HCT116 (cell line): ENCODE results near the gene PGM2L1. TPM values are rescaled to one million over a fixed set of nuclear protein-coding genes. Genes with fewer than 3 reads are reported as not detected.

ENCODE experiments used
- ATAC-seq: fragments of 200-7000 bp; cut with Tn5 transposase; 2 replicates; pipeline ENCODE4 v1.9.1; 2020; ENCODE audit warnings: mild to moderate bottlenecking, moderate library complexity
- BruUV-seq: library from RNA; stranded (reverse); fragments of 400-500 nt; replicated peaks from 2 replicates; lab custom pipeline; 2021; lab: Mats Ljungman, UMichigan
- CTCF ChIA-PET: fragments of 300-600 bp; sonication (Branson Sonifier 250); formaldehyde crosslinking; loops from one replicate; lab custom pipeline; 2021; ENCODE audit warnings: antibody characterized with exemption; lab: Charles Lee
- POLR2A ChIA-PET: fragments of 300-600, 350-600 bp; sonication (Branson Sonifier 250); formaldehyde crosslinking; loops from one replicate; lab custom pipeline; 2021; ENCODE audit warnings: antibody characterized with exemption; lab: Charles Lee
- RAD21 ChIA-PET, 2 experiments: fragments of 300-600 bp; sonication (Branson Sonifier 250); formaldehyde crosslinking; loops; one replicate each; lab custom pipeline; 2023; ENCODE audit warnings: low total read pairs in 2 of 2; ENCODE audit not compliant: uncharacterized antibody in 2 of 2, unreplicated experiment in 2 of 2, low non-redundant PET in 1 of 2; lab: Charles Lee
- DNase-seq: peaks from one replicate; pipeline ENCODE4 v3.0.0-alpha.2; 2010; ENCODE audit warnings: low read depth, low spot score
- H2AFZ ChIP-seq: fragments of 200-600 bp; shearing (Covaris generic), sonication (generic); 2 replicates; pipeline ENCODE4 v1.6.1; 2017; ENCODE audit warnings: low read depth, mixed run types, mixed read lengths, antibody characterized with exemption, low read length; ENCODE audit not compliant: poor library complexity, severe bottlenecking
- H3K27ac ChIP-seq: 2 replicates; pipeline ENCODE4 v1.5.1; 2012; ENCODE audit warnings: low read depth, low read length
- H3K27me3 ChIP-seq: fragments of 200-600 bp; sonication (generic); 2 replicates; pipeline ENCODE4 v1.6.1; 2016; ENCODE audit warnings: mixed run types, low read length, mixed read lengths; ENCODE audit not compliant: insufficient read depth
- H3K36me3 ChIP-seq, 2 experiments: fragments of 200-500 bp in 1 of 2; fragments of 200-600 bp in 1 of 2; sonication (Bioruptor generic) in 1 of 2; sonication (generic) in 1 of 2; 2 replicates each; pipeline versions ENCODE4 v1.5.1 to v1.6.1; 2014 to 2016; ENCODE audit warnings: low read length in 2 of 2, inconsistent platforms in 1 of 2, mixed read lengths in 1 of 2, mixed run types in 1 of 2; ENCODE audit not compliant: insufficient read depth in 2 of 2, control insufficient read depth in 1 of 2
- H3K4me1 ChIP-seq, 2 experiments: fragments of 200-600 bp in 1 of 2; sonication (generic) in 1 of 2; 2 replicates each; pipeline versions ENCODE4 v1.5.1 to v1.6.1; 2012 to 2017; ENCODE audit warnings: low read length in 2 of 2, inconsistent platforms in 1 of 2, mild to moderate bottlenecking in 1 of 2, mixed read lengths in 1 of 2, mixed run types in 1 of 2, moderate library complexity in 1 of 2; ENCODE audit not compliant: insufficient read depth in 2 of 2, control insufficient read depth in 1 of 2
- H3K4me2 ChIP-seq: fragments of 200-600 bp; sonication (generic); 2 replicates; pipeline ENCODE4 v1.6.1; 2017; ENCODE audit warnings: mixed run types, low read length, mixed read lengths
- H3K4me3 ChIP-seq, 2 experiments: fragments of 200-600 bp in 1 of 2; sonication (generic) in 1 of 2; replicated peaks in 1 of 2; 2 replicates each; pipeline ENCODE4 v1.5.1; 2011 to 2016; ENCODE audit warnings: low read length in 2 of 2, control low read depth in 1 of 2, low read depth in 1 of 2, mild to moderate bottlenecking in 1 of 2, mixed read lengths in 1 of 2, mixed run types in 1 of 2
- H3K79me2 ChIP-seq: fragments of 200-600 bp; sonication (generic); 2 replicates; pipeline ENCODE4 v1.6.1; 2017; ENCODE audit warnings: mild to moderate bottlenecking, mixed run types, low read length, moderate library complexity, mixed read lengths; ENCODE audit not compliant: insufficient read depth
- H3K9ac ChIP-seq: fragments of 200-600 bp; sonication (generic); 2 replicates; pipeline ENCODE4 v1.6.1; 2016; ENCODE audit warnings: low read length, mixed read lengths
- H3K9me2 ChIP-seq: fragments of 200-600 bp; sonication (generic), shearing (Covaris generic); 2 replicates; pipeline ENCODE4 v1.6.1; 2017; ENCODE audit warnings: mixed run types, mild to moderate bottlenecking, moderate library complexity; ENCODE audit not compliant: insufficient read depth
- H3K9me3 ChIP-seq, 2 experiments: fragments of 200-500 bp in 1 of 2; fragments of 200-600 bp in 1 of 2; sonication (Bioruptor generic) in 1 of 2; sonication (generic) in 1 of 2; 2 replicates each; pipeline ENCODE4 v1.6.1; 2014 to 2017; ENCODE audit warnings: low read length in 2 of 2, mixed read lengths in 2 of 2, inconsistent platforms in 1 of 2, low read depth in 1 of 2, mild to moderate bottlenecking in 1 of 2, mixed run types in 1 of 2, moderate library complexity in 1 of 2; ENCODE audit not compliant: control insufficient read depth in 1 of 2, insufficient read depth in 1 of 2
- H4K20me1 ChIP-seq: fragments of 200-600 bp; sonication (generic), shearing (Covaris generic); 2 replicates; pipeline ENCODE4 v1.6.1; 2017; ENCODE audit warnings: mixed run types, mild to moderate bottlenecking, moderate library complexity; ENCODE audit not compliant: insufficient read depth
- FOSL1 ChIP-seq: IDR thresholded peaks from 2 replicates; pipeline ENCODE4 v1.6.1; 2012; ENCODE audit warnings: low read depth
- JUND ChIP-seq: IDR thresholded peaks from 2 replicates; pipeline ENCODE4 v1.6.1; 2012
- RAD21 ChIP-seq: IDR thresholded peaks from 2 replicates; pipeline ENCODE4 v1.6.1; 2012; ENCODE audit warnings: low read depth, mild to moderate bottlenecking
- SIN3A ChIP-seq: IDR thresholded peaks from 2 replicates; pipeline ENCODE4 v1.6.1; 2012; ENCODE audit warnings: low read depth
- TCF7L2 ChIP-seq: IDR thresholded peaks from 2 replicates; pipeline ENCODE4 v1.7.0; 2011; ENCODE audit warnings: borderline replicate concordance, inconsistent platforms; ENCODE audit not compliant: insufficient read depth, insufficient read length; ENCODE audit errors: extremely low read depth
- intact Hi-C: fragments of 100-400 bp; cut with micrococcal nuclease; formaldehyde crosslinking; loops from 2 replicates; pipeline ENCODE4 v1.10.0; 2022
- total RNA-seq: library from RNA; stranded (reverse); gene quantifications from one replicate; pipeline ENCODE4 v1.2.1, GENCODE V29; 2021; ENCODE audit not compliant: unreplicated experiment
- TF ChIP-seq, protein P1 (sequence below), 3 experiments: fragments of 200-600 bp in 1 of 3; sonication (generic) in 1 of 3; IDR thresholded peaks in 2 of 3; conservative IDR thresholded peaks in 1 of 3; 2 replicates each; pipeline ENCODE4 v1.5.1; 2012 to 2017; ENCODE audit warnings: low read depth in 2 of 3, low read length in 2 of 3, antibody characterized with exemption in 1 of 3, borderline replicate concordance in 1 of 3, control low read depth in 1 of 3, mild to moderate bottlenecking in 1 of 3, mixed read lengths in 1 of 3, mixed run types in 1 of 3, moderate library complexity in 1 of 3; ENCODE audit not compliant: insufficient read depth in 1 of 3

PGM2L1 gene
- total RNA-seq, 1 experiment from 2014 or later: 4.9 TPM

DNA sequence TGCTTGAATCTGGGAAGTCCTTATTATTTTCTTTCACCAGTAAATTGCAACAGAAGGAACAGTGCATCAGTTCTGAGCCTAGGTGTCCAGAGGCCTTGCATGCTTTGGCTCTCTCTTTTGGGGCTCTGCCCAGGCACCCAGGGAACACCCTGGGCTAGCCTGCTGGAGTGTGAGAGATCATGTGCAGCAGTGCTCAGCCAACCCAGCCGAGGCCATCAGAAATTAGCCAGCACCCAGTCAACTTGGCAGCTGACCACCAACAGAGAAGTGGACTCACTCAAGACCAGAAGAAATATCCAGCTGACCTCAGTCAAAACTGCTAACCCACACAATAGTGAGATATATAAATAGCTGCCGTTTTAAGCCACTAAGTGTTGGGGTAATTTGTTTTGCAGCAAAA is 75.6 kb downstream of the PGM2L1 start (continued):
- TF ChIP-seq, protein P1, sequence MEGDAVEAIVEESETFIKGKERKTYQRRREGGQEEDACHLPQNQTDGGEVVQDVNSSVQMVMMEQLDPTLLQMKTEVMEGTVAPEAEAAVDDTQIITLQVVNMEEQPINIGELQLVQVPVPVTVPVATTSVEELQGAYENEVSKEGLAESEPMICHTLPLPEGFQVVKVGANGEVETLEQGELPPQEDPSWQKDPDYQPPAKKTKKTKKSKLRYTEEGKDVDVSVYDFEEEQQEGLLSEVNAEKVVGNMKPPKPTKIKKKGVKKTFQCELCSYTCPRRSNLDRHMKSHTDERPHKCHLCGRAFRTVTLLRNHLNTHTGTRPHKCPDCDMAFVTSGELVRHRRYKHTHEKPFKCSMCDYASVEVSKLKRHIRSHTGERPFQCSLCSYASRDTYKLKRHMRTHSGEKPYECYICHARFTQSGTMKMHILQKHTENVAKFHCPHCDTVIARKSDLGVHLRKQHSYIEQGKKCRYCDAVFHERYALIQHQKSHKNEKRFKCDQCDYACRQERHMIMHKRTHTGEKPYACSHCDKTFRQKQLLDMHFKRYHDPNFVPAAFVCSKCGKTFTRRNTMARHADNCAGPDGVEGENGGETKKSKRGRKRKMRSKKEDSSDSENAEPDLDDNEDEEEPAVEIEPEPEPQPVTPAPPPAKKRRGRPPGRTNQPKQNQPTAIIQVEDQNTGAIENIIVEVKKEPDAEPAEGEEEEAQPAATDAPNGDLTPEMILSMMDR (IDR thresholded peaks at IDR 0.05 in 2 of 3, conservative IDR thresholded peaks at IDR 0.05 in 1 of 3; ENCODE audit: borderline replicate concordance in 1 of 3, insufficient read depth in 1 of 3, low read depth in 2 of 3, low read length in 2 of 3): no peak
- TF ChIP-seq FOSL1: no peak
- no peak for TF ChIP-seq JUND
- TF ChIP-seq TCF7L2: no peak

DNA sequence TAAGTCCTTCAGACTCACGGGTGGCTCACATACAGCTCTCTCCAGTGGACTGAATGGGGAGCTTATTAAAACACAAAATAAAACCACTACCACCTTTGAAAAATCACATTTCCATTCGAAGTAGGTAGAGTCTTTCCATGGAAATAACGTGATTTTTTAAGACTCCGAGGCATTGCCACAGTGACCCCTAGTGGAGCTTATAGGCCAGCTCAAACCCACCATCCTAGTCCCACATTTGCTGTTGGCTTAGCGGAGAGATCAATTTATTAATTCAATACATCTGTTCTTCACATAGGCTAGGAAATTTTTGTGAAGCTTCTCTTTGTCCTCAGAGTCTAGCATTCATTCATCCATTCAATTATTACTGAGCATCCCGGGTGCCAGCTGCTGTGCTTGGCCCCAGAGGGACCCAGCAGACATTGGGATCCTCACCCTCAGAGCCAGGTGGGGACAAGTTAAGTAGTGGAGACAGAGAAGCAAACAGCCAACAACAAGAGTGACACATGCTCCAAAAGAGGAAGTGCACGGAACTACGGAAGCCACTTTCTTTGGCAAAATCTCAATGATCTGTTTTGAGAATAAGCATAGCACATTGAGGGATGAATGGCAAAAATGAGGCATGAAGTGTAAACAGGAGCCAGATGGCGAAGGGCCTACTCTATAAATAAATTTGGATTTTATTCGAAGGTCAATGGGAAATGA is 76.6 kb downstream of the PGM2L1 start:
- H3K4me1 ChIP-seq: no peaks in the 10 kb centered on the region
- peak; percentile 47; the same call in 1 of the 2 replicates for ATAC-seq
- no peak overlapping the region for H2AFZ ChIP-seq
- no peak overlapping the region for H3K9ac ChIP-seq
- H3K27me3 ChIP-seq: no peaks in the 10 kb centered on the region
- RAD21 ChIA-PET: no interaction called here
- intact Hi-C loops: no loop called here
- no peak overlapping the region for H3K4me2 ChIP-seq
- CTCF ChIA-PET: interaction anchor here (0.7 to 1.4 kb wide), 5 partner anchors 11 to 358 kb away, joined by 4 to 7 read pairs (median 6); no protein-coding TSS in a partner anchor
- no TSS peak for BruUV-seq
- TF ChIP-seq, protein P1 (IDR thresholded peaks at IDR 0.05 in 2 of 3, conservative IDR thresholded peaks at IDR 0.05 in 1 of 3; ENCODE audit: borderline replicate concordance in 1 of 3, insufficient read depth in 1 of 3, low read depth in 2 of 3, low read length in 2 of 3): peak; percentile 13 to 77 (median 66); a peak in 5 of 6 replicates
- TF ChIP-seq SIN3A (no peak), RAD21 (peak; percentile 52), JUND (no peak)
- H3K79me2 ChIP-seq: no peaks in the 10 kb centered on the region
- DNase-seq: no peak
- no peak overlapping the region for H3K27ac ChIP-seq
- no peaks in the 10 kb centered on the region for H4K20me1 ChIP-seq
- H3K9me3 ChIP-seq: no peaks in the 10 kb centered on the region
- no peaks in the 10 kb centered on the region for H3K36me3 ChIP-seq
- no peak overlapping the region for H3K4me3 ChIP-seq
- POLR2A ChIA-PET: no interaction called here
- no peaks in the 10 kb centered on the region; the same call in 1 of the 2 replicates for H3K9me2 ChIP-seq
